GM19372 (cell line): ENCODE results near the gene MYRIP.
"Not testable (repeated sequence)": the region's sequence is repeated elsewhere in the genome, so short reads cannot be mapped to it uniquely, and the experiment has no call there.

Source experiments
- ATAC-seq: cut with Tn5 transposase; IDR thresholded peaks from one replicate; pipeline ENCODE4 v1.9.1; 2021; ENCODE audit warnings: mild to moderate bottlenecking, low read depth, moderate library complexity; ENCODE audit not compliant: unreplicated experiment

MYRIP gene

DNA sequence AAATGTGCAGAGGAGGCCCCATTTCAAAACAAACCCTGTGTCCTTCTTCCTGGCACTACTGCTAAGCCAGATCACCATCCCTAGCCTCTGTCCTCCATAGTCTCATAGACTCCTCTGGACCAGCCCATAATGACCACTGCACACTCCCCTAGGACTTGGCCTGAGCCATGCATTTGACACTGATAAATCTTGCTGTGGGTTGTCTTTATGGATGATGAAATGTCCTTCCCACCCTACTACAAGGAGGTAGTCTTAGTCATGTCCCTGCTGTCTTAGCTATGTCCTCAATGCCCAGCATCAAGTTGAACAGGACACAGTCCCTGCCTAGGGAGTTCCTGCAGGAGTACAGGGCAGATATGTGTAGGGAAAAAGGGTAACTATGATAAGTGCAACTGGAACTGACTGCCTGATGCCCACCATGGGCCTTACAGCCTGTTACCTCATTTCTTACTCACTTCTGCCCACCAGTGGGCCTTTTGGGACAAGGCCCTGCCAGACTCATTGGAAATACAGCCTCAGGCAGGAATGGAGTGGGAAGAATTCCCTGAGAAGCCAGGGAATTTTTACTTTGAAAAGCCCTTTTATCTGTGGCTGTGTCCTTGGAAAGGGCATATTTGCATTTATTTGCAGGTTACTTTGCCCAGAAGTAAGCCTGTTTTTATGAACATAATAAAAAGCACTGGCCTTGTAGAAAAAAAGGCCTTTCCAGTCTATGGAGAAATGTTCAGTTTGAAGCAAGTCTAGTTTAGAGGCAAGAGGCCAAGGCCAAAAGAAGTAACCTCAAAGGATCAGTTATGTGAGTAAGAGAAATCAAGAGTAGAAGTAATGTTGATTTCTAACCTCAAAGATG, 300.5 kb downstream of the MYRIP start:
- no peak for ATAC-seq

DNA sequence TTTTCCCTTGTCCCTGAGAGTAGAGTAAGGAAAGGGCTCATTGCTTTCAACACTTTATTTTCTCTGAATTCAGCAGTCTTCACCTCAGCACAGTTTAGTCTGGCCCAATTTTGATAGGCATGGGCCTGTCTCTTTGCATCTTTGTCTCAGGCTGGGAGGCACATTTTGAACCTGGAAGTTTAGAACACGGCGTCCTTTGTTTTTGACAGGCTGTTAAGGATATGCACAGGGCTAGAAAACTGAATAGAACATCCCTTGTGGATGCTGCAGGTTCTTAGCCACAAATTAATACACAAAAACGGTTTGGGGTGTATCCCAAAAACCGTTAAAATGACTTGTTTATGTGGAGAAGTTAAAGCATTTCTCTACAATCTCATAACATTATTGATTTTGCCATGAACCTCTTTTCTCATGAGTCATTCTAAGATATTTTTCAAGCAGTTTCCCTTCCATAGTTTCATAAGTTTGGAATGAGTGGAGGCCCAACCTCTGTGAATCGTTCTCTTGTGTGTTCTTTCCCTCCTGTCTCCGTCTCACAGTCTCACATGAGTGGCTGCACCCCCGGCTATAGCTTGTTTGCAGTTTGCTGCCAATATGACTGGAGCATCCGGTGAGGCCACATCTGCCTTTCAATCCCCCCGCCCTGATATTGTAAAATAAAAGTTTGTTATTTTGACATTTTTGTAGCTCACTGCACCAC, 307.2 kb downstream of the MYRIP start:
- no peak for ATAC-seq

DNA sequence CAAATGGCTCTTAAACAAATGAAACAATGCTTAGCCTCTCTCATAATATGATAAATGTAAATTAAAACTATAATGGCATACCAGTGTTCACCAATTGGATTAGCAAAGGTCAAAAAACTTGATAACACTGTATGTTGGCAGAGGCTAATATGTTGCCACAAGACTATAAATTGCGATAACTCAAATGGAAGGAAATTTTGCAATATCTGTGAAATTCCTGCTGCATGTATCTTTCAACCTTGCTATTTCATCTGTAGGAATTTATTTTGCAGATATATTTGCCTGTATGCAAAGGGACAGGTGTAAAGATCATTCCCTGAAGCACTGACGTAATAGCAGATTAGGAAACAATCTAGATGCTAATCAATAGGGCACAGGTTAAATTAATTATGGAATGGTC, 308.7 kb downstream of the MYRIP start:
- no peak for ATAC-seq

DNA sequence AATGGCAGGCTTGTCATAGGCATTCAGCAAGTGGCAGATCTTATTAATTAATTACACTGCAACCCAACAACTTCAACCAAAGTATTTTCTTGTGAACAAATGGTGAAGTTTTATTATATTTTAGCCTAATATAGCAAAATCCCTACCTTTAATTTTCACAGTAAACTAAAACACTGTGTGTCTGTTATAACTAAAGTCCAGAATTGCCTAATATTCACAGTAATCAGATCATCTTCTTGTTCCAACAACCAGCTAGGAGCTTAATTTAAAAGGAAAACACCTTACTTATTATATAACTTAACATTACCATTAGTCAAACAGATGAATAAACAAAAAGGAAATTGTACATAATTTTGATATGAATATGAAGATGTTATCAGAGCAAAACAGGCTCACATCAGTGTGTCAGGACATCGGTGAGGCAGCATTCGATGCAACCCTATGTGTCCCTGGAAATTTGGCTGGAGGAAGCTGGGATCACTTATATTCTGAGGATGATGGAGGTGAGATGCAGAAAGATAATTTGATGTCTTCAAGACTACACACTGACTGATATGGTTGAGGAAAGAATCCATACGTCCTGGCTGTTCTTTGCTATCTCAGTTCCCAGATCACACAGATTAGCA, 310.8 kb downstream of the MYRIP start:
- ATAC-seq = no peak

DNA sequence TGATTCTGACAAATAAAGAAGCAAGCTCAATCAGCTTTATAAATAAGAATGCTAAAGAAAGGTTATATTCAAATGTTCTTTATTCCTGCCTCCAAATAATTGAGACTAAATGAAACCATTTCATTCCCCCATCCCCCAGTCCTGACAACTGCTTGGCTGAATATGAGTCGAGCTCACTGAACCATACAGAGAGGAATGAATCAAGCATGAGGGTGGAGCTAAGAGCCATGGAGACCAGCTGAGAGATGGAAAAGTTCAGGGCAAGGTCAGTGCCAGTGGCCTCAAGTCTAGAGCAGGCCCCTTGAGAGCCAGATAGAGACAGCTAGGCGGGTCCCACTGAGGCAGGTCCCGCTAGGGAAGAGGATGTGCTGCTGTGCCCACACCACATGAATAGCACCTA, 311.4 kb downstream of the MYRIP start:
- no peak for ATAC-seq

DNA sequence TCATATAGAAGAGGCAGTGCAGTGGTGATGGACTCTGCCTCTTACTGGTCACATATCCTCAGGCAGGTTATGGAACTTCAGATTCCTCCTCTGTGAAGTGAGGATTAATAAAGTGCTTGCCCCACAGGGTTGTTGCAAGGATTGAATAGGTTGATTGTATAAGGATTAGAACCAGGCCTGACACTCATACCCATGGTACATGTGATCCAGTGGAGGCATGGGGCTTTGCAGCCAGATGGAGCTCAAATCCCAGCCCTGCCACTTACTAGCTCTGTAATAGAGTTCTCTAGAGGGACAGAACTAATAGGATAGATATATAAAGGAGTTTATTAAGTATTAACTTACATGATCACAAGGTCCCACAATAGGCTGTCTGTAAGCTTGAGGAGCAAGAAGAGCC, 315.5 kb downstream of the MYRIP start:
- ATAC-seq = no peak

DNA sequence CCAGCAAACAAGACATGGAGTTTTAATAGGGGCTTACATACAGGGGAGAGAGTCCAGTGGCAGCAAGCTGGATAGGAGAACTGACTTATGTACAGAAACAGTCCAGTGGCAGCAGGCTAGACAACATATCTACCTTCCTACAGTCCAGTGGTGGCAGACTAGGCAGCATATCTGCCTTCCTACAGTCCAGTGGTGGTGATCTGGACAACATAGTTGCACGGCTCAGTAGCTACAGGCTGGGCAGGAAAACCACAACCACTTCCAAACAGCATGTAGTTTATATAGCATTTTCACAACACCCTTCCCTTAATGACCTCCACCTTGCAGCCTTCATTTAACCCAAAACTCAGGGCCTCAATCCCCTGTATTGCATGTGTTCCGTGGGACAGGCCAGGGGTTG, 318.8 kb downstream of the MYRIP start:
- ATAC-seq = no peak

DNA sequence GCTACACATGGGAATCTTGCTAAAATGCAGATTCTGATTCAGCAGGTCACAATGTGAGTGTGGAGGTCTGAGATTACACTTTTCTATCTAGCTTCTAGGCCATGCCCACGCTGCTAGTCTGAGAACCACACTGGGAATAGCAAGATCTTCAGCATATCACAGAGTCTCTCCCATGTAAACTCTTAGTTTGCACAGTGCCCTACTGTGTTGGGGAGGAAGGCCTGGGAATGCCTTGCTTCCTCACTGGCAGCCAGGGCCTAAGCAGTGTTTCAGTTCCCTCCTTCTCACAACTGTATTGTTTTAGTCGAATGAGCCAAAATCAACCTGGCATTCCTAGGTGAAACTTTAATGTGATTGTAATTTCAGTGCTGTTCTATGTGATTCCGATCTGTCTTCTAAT, 320.1 kb downstream of the MYRIP start:
- no peak for ATAC-seq

DNA sequence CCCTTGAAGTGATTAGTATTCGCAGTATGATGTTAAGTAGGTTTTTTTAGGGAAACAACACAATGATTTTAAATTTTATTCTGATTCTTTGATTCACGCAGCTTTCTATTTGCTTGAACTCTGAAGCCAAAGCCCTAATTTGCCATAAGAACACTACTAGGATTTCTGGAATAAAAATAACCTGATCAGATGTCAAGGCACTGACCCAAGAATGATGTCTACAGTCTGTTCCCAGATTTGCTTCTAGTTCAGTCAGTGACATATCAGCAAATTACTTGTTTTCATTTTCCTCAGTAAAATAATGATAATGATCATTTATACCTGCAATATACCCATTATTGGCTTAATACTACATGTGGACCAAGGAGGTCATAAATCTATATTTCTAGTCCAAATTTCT, 320.6 kb downstream of the MYRIP start:
- no peak for ATAC-seq

DNA sequence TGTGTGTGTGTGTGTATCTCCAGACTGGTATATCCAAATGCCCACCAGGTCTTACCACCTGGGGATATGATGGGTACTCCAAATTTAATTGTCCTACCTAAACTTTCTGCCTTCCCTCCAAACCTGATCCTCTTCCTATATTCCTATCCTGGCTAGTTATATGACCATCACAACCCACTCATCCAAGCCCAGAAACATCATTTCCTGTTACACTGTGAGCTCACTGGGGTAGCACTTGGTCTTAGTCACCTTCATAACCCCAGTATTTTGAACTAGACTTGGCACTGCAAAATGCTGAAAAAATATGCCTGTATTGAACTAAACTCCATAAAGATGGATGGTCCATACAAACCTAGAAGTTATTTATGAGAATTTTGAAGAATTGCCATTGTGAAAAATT, 321.3 kb downstream of the MYRIP start:
- no peak for ATAC-seq

DNA sequence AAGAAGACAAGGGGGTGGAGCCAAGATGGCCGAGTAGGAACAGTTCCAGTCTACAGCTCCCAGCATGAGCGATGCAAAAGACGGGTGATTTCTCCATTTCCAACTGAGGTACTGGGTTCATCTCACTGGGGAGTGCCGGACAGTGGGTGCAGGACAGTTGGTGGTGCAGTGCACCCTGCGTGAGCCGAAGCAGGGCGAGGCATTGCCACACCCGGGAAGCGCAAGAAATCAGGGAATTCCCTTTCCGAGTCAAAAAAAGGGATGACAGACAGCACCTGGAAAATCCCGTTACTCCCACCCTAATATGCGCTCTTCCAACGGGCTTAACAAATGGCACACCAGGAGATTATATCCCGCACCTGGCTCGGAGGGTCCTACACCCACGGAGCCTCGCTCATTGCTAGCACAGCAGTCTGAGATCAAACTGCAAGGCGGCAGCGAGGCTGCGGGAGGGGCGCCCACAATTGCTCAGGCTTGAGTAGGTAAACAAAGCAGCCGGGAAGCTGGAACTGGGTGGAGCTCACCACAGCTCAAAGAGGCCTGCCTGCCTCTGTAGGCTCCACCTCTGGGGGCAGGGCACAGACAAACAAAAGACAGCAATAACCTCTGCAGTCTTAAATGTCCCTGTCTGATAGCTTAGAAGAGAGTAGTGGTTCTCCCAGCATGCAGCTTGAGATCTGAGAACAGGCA, 324.6 kb downstream of the MYRIP start:
- ATAC-seq = not testable (repeated sequence)

DNA sequence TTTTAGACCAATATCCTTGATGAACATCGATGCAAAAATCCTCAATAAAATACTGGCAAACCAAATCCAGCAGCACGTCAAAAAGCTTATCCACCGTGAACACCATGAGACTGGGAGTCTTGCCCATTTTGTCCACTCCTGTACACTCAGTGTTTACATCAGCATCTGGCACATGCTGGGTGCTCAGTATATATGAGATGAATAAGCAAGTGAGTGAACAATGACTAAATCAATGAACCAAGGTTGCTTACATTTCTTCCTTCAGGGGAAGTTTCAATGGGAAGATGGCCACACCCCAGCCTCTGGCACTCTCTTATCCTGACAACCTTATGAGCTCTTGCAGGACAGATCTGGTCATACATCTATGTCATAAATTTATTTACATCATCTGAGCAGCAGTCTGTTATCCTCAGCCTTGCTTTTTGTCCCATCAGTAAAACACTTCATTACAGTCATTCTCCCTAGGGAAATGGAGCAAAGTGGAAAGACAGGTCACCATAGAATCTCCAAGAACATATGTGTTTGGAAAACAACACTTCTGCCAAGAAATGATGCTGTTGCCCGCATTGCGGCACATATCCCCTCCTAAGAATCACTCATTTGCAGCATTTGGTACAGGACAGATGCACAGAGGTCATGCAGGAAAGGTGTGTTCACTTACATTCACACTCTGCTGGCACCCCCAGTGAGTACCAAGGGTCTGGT, 328.3 kb downstream of the MYRIP start:
- ATAC-seq = no peak

DNA sequence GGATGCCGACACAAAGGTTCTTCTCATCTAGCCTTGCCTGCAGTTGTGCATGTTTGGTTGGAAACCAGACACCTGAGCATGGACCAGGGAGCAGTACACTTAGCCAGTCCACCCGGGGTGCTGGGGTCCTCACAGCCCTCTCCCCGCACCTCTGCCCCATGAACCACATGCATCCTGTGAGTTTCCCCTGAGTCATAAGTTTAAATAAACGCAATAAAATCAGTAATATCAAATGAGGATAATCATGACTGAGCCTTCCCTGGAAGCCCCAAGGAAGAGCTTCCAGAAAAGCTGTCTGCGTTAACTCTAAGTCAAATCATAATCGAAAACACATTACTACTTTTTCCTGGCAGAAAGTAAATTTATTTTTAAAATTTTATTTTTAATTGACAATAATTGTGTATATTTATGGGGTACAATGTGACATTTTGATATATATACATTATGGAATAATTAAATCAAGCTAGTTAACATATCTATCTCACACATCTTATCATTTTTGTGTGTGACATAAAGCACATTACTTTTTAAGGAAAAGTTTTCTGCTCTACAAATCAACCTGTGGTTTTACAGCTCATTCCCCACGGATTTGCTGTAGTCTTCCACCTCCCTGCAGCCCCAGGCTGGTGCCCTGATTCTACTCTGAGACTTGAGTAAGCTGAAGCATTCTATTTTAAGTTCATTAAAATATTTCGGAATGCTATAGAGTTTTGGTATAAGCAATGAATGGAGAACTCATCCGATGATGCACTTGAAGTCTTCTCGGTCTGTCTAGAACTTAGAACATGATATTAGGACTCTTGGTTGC, 334.1 kb downstream of the MYRIP start:
- ATAC-seq = no peak

DNA sequence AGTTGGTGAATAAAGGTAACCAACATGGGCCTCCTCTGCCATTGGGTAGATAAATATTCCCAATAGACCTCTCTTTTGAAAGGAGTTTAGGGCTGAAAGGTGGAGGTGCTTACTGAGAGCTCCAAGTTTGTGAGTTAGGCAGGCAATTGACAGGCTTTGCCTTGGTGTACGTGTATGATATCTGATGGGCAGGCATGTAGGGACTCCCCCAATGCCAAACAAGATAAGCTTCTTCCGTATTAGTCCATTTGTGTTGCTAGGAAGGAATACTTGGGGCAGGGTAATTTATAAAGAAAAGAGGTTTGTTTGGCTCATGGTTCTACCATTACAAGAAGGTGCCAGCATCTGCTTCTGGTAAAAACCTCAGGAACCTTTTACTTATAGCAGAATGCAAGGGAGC, 339.4 kb downstream of the MYRIP start:
- no peak for ATAC-seq

DNA sequence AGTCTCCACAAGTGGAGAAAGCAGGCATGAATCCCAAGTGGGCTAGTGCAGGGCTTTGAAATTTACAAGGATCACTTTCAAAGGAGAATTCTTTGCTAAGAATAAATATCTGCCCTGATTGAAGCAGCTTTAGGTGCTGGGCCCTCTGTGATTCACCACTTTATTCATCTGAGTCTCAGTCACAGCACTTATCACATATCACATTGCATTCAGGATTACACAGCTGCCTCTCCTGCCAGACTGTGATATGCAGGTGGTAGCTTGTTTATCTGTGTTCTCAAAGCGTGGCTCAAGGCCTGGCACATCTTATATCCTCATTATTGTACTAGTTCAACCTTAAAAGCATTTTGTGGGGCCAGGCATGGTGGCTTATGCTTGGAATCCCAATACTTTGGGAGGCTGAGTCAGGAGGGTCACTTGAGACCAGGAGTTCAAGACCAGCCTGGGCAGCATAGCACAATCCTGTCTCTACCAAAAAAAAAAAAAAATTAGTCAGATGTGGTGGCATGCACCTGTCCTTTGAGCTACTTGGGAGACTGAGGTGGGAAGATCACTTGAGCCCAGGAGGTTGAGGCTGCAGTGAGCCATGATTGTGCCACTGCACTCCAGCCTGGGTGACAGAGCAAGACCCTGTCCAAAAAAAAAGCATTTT, 343.2 kb downstream of the MYRIP start:
- ATAC-seq = no peak

DNA sequence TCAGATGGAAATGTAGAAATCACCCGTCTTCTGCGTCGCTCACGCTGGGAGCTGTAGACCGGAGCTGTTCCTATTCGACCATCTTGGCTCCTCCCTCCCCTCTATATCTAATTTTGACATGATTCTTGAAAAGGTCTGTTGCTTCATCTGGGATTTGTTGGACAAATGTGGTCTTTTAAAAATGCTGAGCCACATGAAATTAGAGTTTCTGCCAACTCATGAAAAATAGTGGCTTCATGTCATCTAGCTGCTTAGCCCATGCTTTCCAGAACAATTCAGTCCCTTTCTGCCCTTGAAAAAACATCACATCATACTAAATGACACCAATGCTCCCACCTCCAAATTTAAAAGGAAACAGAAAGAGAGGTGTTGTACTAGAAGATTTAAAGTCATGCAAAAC, 351.5 kb downstream of the MYRIP start:
- no peak for ATAC-seq

DNA sequence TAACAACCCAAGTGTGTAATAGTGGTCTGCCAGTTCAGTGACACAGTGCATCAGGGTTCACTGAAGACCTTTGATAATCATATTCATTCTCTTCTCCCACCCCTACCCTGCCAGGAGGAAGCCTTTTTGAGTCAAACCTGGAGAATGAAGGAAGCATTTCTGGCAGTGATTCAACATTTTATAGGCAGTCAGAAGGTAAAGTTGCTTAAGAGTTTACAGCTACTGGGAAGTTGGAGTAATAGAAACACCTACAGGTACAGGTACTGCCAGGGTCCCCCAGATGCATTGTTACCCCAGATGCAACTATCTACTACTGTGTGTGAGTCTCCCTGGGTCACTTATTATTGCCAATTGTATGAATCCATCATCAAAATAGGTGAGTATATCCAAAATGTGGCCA, 353.2 kb downstream of the MYRIP start:
- ATAC-seq = no peak

DNA sequence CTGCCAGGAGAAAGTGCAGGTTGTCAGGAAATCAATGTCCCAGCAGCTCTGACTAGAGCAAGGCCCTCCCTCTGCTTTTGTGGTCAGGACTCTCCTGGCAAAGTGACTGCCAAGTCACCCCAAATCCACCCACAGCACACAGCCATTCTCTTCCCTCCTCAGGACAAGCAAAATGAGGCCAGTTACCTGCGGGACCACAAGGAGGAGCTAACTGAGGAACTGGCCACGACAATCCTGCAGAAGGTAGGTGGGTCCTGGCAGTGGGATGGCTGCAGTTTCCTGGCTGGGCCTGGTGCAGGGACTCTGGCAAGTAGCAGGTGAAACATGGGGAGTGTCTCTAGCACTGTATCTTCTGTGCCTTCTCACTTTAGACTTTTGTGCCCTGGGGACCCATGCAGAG, 357.6 kb downstream of the MYRIP start:
- no peak for ATAC-seq

DNA sequence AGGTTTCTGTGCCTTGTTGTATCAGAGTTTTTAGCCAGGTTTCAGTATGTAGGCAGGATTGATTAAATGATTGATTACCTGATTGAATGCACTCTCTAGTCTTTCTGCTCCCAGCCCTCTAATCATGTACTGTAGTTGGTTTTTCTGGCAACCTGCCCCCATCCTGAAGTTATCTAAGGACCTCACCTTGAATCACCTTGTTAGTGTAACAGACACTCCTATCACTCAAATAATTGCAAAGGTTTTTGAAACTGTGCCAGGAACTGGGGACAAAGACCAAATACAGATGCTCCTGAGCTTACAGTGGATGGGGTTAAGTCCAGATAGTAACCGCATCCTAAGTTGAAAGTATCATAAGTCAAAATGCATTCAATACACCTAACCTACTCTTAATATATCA, 358.5 kb downstream of the MYRIP start:
- no peak for ATAC-seq
